Heart left ventricle (tissue), 16 donors: Measurements from ENCODE around the gene EPS8. TPM values are rescaled to one million over a fixed set of nuclear protein-coding genes. Genes with fewer than 3 reads are reported as not detected.

Experiments used
- ATAC-seq, 4 donors: fragments of 200-7000 bp; cut with Tn5 transposase; one replicate each; pipeline ENCODE4 v1.9.1; 2020 to 2022; ENCODE audit warnings: moderate library complexity in 4 of 4, mild to moderate bottlenecking in 3 of 4, moderate number of reproducible peaks in 1 of 4
- DNase-seq, 5 donors: peaks; one replicate each; pipeline ENCODE4 v3.0.0-alpha.2; 2020
- H3K27ac ChIP-seq, 12 donors: fragments of 200-600 bp; sonication (generic) in 4 of 12; one replicate each; pipeline versions ENCODE4 v1.5.0 to v1.8.0; 2016 to 2022; ENCODE audit warnings: mild to moderate bottlenecking in 2 of 12
- H3K27me3 ChIP-seq, 9 donors: fragments of 200-600 bp; sonication (generic) in 2 of 9; one replicate each; pipeline versions ENCODE4 v1.5.1 to v1.8.0; 2016 to 2022; ENCODE audit warnings: mild to moderate bottlenecking in 3 of 9
- H3K36me3 ChIP-seq, 9 donors: fragments of 200-600 bp; sonication (generic) in 2 of 9; one replicate each; pipeline versions ENCODE4 v1.5.0 to v1.8.0; 2018 to 2022; ENCODE audit warnings: mild to moderate bottlenecking in 2 of 9
- H3K4me1 ChIP-seq, 12 donors: fragments of 200-600 bp; sonication (generic) in 4 of 12; one replicate each; pipeline versions ENCODE4 v1.5.0 to v1.8.0; 2016 to 2022; ENCODE audit warnings: mild to moderate bottlenecking in 3 of 12
- H3K4me3 ChIP-seq, 12 donors: fragments of 200-600 bp; sonication (generic) in 4 of 12; one replicate each; pipeline versions ENCODE4 v1.5.0 to v1.8.0; 2017 to 2022; ENCODE audit warnings: mild to moderate bottlenecking in 9 of 12, moderate library complexity in 4 of 12
- H3K9me3 ChIP-seq, 12 donors: fragments of 200-600 bp; sonication (generic) in 4 of 12; one replicate each; pipeline versions ENCODE4 v1.5.0 to v1.8.0; 2016 to 2022; ENCODE audit warnings: mild to moderate bottlenecking in 1 of 12
- POLR2A ChIP-seq, 2 donors: fragments of 450-650 bp; IDR thresholded peaks; one replicate each; pipeline ENCODE4 v1.6.1; 2017; ENCODE audit warnings: antibody characterized with exemption in 2 of 2, mild to moderate bottlenecking in 2 of 2, moderate library complexity in 2 of 2
- WGBS, 4 donors: extraction: QIAGEN DNeasy Blood & Tissue Kit in 2 of 4; methylation state at CpG; one replicate each; pipeline versions ENCODE4 v1.1.5 to v1.1.7; 2013 to 2018; 5-methylcytosine and 5-hydroxymethylcytosine counted together
- intact Hi-C, 10 donors: fragments of 100-400 bp; cut with DNase I; formaldehyde crosslinking; loops; one replicate each; pipeline versions ENCODE4 v1.11.1 to v1.14.2; 2022
- polyA plus RNA-seq, 2 donors: library from polyadenylated mRNA; stranded (reverse); fragments of 200-250 nt; gene quantifications; one replicate each; pipeline ENCODE4 v1.2.3, GENCODE V29; 2013
- total RNA-seq, 9 donors: library from RNA; depleted of rRNA in 2 of 9; stranded (reverse); fragments of >200 nt in 2 of 9; fragmentation: NEBNext Ultra II Directional in 3 of 9; extraction: Animal tissue kit (Norgen Biotek cat#: 25700) in 3 of 9; gene quantifications; one replicate each; pipeline versions ENCODE4 v1.1.0 to v1.2.4, GENCODE V29; 2016 to 2023
- TF ChIP-seq, protein P1 (sequence below), 12 donors: fragments of 200-600 bp; sonication (generic) in 4 of 12; IDR thresholded peaks; one replicate each; pipeline versions ENCODE4 v1.5.0 to v1.8.0; 2018 to 2022; ENCODE audit warnings: antibody characterized with exemption in 12 of 12, mild to moderate bottlenecking in 5 of 12
- donor health status: ischemic (EF 13 %, LVEDD 7.1; RV severe dilation, severe dysfunction).
- donor health status: healthy with polysubstance abuse.
- donor health status: DM: no; HTN: yes; CAD: no.
- donor health status: DM: no; HTN: no; CAD: no.
- donor health status: ischemic (EF 25% LVEDD 6.9; RV normal size, moderate dysfunction).
- donor health status: ischemic (EF 25% LVEDD 5.7; RV mildly dilated, moderate dysfunction).
- donor health status: healthy.
- donor health status: DM: yes; HTN: yes; CAD: no.
- donor health status: ischemic (EF 35%, LVEDD 5.7; RV mildly dilated, moderate dysfunction).
- donor health status: nonischemic (EF 11% LVEDD 7.7; RV severe dilation, severe dysfunction).
- donor health status: DM: yes; HTN: yes; CAD: no.
- donor health status: PGD.
- donor health status: ischemic (EF 29% LVEDD 5.4; RV normal size, mild dysfunction).
- donor health status: nonischemic (EF 23%, LVEDD 6.1; RV moderate dilation, normal function).

Gene EPS8
- total and polyA plus RNA-seq, 11 donors, result 11.7 to 56.0 (median 20.9) TPM

DNA sequence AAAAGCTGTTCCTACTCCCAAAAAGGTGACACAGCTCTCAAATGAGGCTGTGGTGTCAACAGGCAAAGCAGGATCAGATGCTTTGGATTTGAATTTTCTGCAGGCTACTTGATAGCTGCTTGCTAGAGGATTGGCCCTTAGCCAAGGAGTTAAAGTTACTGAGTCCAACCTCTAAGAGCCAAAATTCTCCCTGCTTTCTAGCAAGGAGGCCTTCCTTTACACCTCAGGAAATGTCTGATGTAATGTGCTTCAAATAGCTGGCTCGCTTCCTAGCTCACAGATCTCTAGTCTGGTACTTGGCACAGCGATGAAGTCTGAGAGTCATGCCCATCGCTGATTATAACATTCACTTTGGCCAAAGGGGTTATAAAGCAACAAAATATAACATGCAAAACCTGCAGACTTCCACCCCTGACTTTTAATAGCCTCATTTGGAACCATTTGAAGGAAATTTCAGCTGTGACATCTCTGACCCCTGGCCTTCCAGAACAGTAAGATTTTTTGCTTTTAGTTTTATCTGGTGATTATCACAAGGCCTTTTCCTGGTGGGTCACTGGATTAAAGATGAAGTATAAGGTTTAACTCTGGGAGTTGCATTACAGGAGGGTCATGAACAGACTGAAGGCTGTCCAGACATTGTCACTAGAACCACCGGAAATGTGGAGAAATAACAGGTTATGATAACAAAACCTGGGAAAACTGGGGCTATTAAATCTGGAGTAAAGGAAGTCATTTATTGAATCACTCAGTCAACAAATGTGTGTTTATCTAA, 189.7 kb downstream of the EPS8 start:
- Histone ChIP-seq H3K4me1 (peaks cover 0 to 45% (median 29%) of the 10 kb centered on the region in 12 donors), H3K27ac (peak overlapping the region in 8 of 12 donors; percentile 9 to 57 (median 28)), H3K4me3 (no peak overlapping the region), H3K36me3 (no peaks in the 10 kb centered on the region), H3K9me3 (no peaks in the 10 kb centered on the region), H3K27me3 (no peaks in the 10 kb centered on the region)
- DNase-seq (peak in 4 of 5 donors; percentile 34 to 65 (median 47)), ATAC-seq (peak; percentile 69 to 93 (median 88))
- 15 to 23% (median 22%) methylated on average over 4 of the region's 4 CpGs for WGBS, 4 donors
- intact Hi-C loops, result loop anchor here in 6 of 10 donors (5.0 to 10.0 kb wide), 3 partner anchors 173 to 188 kb away; partner anchors contain the start of gene EPS8 (in 5 of the 6)
- no peak for TF ChIP-seq POLR2A (IDR thresholded peaks at IDR 0.05)
- TF ChIP-seq, protein P1, sequence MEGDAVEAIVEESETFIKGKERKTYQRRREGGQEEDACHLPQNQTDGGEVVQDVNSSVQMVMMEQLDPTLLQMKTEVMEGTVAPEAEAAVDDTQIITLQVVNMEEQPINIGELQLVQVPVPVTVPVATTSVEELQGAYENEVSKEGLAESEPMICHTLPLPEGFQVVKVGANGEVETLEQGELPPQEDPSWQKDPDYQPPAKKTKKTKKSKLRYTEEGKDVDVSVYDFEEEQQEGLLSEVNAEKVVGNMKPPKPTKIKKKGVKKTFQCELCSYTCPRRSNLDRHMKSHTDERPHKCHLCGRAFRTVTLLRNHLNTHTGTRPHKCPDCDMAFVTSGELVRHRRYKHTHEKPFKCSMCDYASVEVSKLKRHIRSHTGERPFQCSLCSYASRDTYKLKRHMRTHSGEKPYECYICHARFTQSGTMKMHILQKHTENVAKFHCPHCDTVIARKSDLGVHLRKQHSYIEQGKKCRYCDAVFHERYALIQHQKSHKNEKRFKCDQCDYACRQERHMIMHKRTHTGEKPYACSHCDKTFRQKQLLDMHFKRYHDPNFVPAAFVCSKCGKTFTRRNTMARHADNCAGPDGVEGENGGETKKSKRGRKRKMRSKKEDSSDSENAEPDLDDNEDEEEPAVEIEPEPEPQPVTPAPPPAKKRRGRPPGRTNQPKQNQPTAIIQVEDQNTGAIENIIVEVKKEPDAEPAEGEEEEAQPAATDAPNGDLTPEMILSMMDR (IDR thresholded peaks at IDR 0.05), result no peak

DNA sequence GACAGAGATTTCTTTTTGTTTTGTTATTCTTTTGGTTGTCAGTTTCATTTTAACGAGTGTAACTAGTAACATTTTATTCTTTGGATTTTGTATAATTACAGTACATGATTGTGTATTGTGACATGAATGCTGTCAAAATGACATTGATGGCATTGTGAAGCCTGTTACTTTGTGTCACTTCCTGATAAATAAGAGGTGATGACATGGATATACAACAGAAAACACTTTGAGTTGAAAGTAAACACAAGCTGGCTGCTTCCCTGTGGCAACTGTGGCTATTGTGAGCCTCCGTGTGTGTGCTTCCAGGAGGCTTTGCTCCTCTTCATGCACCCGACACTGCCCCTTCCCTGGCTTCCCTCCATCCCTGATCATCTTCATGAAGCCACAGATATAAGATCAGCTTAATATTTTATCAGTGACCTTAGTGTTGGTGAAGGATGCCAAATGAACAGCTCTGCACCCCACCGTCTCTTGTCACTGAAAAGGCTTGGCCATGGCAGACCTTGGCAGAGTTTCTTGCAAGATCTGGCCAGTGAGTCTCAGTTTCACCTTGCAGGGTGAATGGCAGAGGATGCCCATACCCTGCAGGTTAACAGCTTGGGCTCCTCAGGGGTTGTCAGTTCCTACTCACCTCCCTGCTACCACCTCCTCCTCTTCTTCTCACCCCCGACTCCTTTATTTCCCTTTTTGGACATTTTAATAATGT, 191.9 kb downstream of the EPS8 start:
- intact Hi-C loops, result loop anchor here in 6 of 10 donors (5.0 to 10.0 kb wide), 3 partner anchors 175 to 190 kb away; partner anchors contain the start of gene EPS8 (in 5 of the 6)
- H3K4me3 ChIP-seq, result no peak overlapping the region
- H3K9me3 ChIP-seq, result no peaks in the 10 kb centered on the region
- no peaks in the 10 kb centered on the region for H3K36me3 ChIP-seq
- 58 to 78% (median 59%) methylated on average over 5 of the region's 5 CpGs for WGBS, 4 donors
- peaks cover 0 to 45% (median 29%) of the 10 kb centered on the region in 12 donors for H3K4me1 ChIP-seq
- H3K27ac ChIP-seq, result no peak overlapping the region
- ATAC-seq (no peak), DNase-seq (no peak)
- no peak for TF ChIP-seq POLR2A (IDR thresholded peaks at IDR 0.05)
- TF ChIP-seq, protein P1 (IDR thresholded peaks at IDR 0.05), result no peak
- no peaks in the 10 kb centered on the region for H3K27me3 ChIP-seq

DNA sequence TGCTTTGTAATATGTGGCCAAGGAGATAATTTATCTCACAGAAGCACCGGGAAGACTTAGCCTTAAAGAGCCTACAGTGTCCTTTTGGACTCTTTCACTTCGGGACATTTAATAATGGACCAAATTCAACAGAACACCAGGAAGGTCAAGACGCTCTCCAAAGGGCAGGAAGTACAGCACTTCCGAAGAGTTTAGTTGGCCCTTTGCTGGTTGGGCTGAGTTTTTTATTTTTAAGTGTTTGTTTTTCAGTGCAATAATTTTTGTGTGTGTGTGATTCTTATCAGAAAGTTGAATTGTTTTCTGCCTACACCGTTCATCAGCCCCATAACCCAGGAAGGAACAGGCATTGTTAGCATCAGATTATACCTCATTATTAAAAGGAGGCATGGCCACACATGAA, 193.0 kb downstream of the EPS8 start:
- no peaks in the 10 kb centered on the region for H3K36me3 ChIP-seq
- peaks cover 0 to 45% (median 27%) of the 10 kb centered on the region in 12 donors for H3K4me1 ChIP-seq
- ATAC-seq (peak in 1 of 4 donors; percentile 46), DNase-seq (no peak)
- no peaks in the 10 kb centered on the region for H3K27me3 ChIP-seq
- H3K27ac ChIP-seq, result peak overlapping the region in 6 of 12 donors; percentile 2 to 50 (median 20)
- no peak for TF ChIP-seq POLR2A (IDR thresholded peaks at IDR 0.05)
- TF ChIP-seq, protein P1 (IDR thresholded peaks at IDR 0.05), result no peak
- WGBS, 4 donors, result 40 to 60% (median 46%) methylated on average over 5 of the region's 5 CpGs
- intact Hi-C loops, result loop anchor here in 6 of 10 donors (5.0 to 10.0 kb wide), 3 partner anchors 176 to 191 kb away; partner anchors contain the start of gene EPS8 (in 5 of the 6)
- no peak overlapping the region for H3K4me3 ChIP-seq
- H3K9me3 ChIP-seq, result no peaks in the 10 kb centered on the region

DNA sequence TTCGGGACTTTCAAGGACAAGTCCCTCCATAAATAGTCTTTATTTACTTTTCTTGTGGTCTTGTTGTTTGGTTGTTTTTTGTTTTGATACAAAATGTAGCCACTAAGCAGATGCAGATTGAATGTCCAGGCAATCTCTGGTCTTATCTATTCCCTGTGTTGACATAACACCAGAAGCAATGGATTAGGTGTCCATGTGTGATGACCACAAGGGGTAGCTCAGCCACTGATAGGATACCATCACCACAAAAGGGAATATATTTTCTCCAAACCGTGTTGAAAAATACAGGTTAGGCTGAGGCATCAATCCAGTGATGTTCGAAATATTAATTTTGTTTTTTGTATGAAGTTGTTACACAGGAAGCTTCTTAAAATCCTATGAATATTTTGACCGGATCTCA, 196.3 kb downstream of the EPS8 start:
- DNase-seq (no peak), ATAC-seq (no peak)
- H3K27ac ChIP-seq, result peak overlapping the region in 4 of 12 donors; percentile 11 to 60 (median 44)
- 70 to 75% (median 74%) methylated on average over 4 of the region's 4 CpGs for WGBS, 4 donors
- no peaks in the 10 kb centered on the region for H3K27me3 ChIP-seq
- peaks cover 0 to 30% (median 5%) of the 10 kb centered on the region in 12 donors for H3K4me1 ChIP-seq
- no peak overlapping the region for H3K4me3 ChIP-seq
- intact Hi-C loops, result loop anchor here in 6 of 10 donors (5.0 to 10.0 kb wide), 5 partner anchors 34 to 316 kb away; partner anchors contain the start of gene EPS8 (in 4 of the 6)
- no peaks in the 10 kb centered on the region for H3K9me3 ChIP-seq
- no peaks in the 10 kb centered on the region for H3K36me3 ChIP-seq
- TF ChIP-seq, protein P1 (IDR thresholded peaks at IDR 0.05), result no peak
- TF ChIP-seq POLR2A (IDR thresholded peaks at IDR 0.05), result no peak
